HG03558 (cell line): ENCODE measurements around the gene KIF25.
"Not testable (repeated sequence)": the region's sequence is repeated elsewhere in the genome, so short reads cannot be mapped to it uniquely, and the experiment has no call there.

Experiments used
- ATAC-seq: cut with Tn5 transposase; IDR thresholded peaks from one replicate; pipeline ENCODE4 v1.9.1; 2021; ENCODE audit warnings: moderate number of reproducible peaks; ENCODE audit not compliant: unreplicated experiment; ENCODE audit errors: extremely low read depth

The KIF25 gene

DNA sequence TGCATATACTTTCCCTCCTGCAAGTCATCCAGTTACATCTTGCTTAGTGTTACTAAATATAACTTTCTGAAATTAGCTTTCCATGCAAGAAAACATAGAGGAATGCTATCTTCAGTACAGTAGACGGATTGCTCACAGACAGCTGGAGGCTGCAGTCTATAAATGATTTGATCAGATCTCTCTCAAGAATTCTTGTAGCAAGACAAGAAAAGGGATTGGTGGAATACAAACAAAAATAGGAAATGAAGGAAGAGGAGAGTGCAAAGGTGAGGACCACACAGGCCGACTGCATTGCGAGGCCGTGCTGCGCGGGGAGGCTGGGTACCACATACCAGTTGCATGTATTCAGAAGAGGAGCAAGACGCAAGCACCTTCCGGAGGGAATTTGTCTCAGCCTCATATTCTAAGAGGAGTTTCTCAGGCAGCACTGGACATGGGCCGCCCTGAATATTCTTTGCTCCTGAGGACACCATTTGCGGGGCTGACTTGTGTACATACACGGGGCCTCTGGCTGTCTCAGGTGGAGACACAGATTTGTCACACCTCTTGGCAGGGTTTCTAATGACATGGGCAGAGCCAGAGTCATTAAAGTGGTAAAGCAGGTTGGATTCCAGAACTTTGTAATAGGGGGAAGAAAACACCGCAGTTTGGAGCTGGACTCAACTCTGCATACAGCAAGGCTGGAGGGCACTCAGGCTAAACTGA, 22.7 kb upstream of the KIF25 start:
- ATAC-seq = no peak

DNA sequence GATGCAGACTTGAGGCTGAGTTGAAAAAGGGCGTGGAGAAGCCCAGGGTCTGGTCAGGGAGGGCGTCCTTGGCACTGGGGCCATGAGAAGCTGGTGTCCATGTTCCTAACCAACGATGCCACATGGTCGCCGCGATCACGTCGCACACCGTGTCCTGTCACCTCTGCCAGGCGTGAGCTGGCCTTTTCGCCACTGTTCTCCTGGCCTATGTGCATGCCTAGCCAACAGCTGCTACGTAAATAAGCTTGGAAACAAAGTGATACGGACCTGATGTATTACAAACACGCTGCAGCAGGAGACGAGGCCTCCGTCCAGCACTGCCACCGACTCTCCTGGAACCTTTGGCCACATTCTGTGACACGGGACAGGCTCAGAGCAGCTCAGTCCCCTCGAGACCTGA, 22.0 kb upstream of the KIF25 start:
- no peak for ATAC-seq

DNA sequence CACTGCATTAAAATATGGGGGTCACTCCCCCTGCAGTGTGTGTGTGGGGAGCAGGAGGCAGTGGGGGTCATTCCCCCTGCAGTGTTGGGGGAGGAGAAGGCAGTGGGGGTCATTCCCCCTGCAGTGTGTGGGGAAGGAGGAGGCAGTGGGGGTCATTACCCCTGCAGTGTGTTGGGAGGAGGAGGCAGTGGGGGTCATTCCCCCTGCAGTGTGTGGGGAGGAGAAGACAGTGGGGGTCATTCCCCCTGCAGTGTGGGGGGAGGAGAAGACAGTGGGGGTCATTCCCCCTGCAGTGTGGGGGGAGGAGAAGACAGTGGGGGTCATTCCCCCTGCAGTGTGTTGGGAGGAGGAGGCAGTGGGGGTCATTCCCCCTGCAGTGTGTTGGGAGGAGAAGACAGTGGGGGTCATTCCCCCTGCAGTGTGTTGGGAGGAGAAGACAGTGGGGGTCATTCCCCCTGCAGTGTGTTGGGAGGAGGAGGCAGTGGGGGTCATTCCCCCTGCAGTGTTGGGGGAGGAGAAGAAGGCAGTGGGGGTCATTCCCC, 21.3 kb upstream of the KIF25 start:
- ATAC-seq = not testable (repeated sequence)

DNA sequence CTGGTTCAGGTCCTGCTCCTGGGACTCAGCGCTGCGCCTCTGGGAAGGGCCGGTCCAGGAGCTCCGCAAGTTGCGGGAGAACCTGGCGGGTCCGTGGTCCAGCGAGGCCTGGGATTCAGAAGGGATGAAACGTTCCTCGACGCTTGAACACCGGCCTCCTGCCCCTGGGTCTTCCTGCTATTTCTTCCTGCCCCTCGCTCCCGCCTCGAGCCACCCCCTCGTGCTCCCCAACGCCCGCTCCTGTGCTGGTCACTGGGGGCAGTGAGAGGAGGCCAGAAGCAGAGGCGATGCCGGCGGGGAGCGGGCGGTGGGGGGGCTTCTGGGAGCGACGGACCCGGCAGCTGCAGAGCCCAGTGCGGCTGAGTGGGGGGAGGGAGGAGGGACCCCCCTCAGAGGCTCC, 20.8 kb upstream of the KIF25 start:
- no peak for ATAC-seq

DNA sequence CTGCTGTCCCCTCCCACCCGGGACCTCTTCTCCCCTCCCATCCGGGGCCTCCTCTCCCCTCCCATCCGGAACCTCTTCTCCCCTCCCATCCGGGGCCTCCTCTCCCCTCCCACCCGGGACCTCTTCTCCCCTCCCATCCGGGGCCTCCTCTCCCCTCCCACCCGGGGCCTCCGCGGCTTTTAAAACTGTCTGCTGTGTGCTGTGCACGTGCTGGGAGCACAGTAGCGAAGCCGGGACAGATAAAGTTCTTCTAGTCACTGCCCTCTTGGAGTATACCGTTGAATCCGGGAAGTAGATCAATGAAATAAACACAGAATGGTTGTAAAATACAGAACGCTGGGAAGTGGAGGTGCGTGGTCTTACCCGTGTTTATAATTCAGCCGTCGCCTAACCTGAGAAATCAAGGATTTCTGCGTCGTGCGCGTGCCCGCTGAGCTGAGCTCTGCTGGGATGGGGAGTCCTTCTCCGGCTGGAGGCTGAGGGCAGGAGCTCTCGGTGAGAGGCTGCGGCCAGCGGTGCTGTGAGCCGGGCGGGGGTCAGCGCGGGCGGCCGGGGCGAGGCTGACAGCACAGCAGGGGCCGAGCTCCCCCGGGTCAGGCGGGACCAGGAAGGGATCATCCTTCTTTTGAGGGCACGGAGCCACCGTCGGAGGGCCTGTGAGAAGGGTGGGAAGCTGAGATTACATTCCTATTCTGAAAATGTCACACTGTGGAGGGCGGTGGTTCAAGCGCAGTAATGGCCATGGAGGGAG, 19.6 kb upstream of the KIF25 start:
- ATAC-seq = no peak

DNA sequence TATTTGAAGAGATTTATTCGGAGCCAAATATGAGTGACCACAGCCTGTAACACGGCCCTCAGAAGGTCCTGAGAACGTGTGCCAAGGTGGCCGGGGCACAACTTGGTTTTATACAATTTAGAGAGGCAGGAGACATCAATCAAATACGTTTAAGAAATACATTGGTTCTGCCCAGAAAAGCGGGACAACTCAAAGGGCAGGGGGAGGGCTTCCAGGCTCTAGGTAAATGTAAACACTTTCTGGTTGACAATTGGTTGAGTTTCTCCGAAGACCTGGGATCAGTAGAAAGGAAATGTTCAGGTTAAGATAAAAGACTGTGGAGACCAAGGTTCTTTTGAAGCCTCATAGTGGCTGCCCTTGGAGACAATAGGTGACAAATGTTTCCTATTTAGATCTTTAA, 18.9 kb upstream of the KIF25 start:
- no peak for ATAC-seq

DNA sequence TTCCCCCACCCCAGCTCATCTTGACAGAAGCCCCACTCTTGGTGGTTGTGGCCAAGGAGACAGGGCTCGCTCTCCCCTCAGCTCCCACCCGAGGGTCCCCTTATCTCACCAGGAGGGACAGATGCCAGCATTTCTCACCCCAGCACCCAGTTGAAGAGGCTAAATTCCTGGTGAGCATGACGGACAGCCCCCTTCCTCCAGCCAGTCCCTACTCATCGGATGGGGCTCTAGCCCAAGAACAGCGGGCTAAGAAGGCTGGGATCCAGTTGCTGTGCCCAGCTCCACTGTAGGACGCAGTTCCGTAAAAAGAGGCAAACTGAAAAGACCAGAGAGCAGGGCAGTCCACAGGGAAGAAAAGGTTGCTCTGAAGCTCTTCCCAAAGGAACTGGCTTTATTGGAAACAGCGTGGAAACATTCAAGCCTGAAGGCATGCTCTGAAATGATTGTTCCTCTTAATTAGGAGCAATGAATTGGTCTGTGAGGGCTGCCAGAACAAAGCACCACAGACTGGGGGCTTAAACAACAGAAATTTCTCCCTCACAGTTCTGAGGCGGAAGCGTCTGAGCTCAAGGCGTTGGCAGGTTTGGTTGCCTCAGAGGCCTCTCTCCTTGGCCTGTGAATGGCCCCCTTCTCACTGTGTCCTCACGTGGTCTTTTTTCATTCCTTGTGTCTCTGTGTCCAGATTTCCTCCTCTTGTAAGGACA, 17.9 kb upstream of the KIF25 start:
- no peak for ATAC-seq

DNA sequence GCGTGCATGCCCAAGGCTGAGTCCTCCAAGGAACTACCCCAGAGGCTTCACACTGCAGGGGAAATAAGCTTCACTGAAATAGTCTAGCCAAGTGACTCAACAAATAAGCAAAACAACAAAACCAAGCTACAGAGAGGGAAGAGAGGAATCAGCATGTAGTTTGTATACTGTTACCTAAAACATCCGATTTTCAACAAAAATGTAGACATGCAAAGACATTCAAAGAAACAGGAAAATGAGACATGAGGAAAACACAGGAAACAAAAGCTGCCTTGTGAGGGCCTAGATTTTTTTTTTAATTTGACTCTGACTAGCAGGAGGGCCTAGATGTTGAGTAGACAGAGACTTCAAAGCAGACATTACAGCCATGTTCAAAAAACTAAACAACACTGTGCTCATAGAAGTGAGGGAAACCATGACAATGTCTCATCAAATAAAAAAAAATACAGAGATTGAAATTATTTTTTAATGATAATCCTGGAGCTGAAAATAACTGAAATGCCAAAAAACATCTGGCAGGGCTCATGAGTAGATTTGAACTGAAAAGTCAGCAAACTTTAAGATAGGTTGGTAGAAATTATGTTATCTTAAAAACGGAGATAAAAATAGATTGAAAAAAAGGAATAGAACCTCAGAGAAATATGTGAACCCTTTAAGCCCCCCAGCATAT, 16.4 kb upstream of the KIF25 start:
- no peak for ATAC-seq

DNA sequence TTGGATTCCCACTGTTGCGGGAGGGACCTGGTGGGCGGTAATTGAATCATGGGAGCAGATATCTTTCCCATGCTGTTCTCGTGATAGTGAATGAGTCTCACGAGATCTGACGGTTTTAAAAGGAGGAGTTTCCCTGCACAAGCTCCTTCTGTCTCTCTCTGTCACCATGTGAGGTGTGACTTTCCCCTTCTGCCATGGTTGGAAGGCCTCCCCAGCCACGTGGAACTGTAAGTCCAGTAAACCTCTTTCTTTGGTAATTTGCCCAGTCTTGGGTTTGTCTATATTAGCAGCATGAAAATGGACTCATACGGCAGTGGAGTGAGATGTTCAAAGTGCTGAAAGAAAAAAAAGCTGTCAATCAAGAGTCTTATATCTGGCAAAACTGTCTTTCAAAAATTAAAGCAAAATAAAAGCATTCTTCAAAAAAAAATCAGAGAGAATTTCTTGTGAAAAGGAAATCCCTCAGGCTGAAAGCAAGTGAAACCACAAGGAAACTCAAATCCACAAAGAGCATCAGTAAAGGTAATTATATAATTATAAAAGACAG, 15.5 kb upstream of the KIF25 start:
- no peak for ATAC-seq

DNA sequence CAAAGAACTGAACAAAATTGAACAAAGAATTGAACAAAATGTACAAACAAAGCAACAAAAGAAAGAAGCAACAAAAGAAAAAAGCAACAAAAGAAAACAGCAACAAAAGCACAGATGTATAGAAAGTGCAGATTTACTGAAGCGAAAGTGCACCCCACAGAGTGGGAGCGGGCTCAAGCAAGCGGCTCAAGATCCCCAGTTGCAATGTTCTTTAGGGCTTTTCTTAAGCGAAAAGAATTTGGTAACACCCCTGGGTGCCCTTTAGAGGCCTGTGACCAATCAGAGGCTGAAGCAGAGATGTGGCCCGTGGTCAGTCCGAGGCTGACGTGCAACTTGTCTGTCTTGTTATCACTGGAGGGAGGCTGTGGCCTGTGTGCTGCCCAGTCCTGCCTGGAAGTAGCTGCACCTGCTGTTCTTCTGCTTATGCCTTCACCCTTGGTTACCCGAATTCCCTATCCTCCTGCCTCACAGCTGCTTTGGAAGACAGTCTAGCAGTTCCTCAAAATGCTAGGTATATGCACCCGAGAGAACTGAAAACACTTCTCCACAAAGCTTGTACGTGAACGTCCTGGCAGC, 13.2 kb upstream of the KIF25 start:
- no peak for ATAC-seq

DNA sequence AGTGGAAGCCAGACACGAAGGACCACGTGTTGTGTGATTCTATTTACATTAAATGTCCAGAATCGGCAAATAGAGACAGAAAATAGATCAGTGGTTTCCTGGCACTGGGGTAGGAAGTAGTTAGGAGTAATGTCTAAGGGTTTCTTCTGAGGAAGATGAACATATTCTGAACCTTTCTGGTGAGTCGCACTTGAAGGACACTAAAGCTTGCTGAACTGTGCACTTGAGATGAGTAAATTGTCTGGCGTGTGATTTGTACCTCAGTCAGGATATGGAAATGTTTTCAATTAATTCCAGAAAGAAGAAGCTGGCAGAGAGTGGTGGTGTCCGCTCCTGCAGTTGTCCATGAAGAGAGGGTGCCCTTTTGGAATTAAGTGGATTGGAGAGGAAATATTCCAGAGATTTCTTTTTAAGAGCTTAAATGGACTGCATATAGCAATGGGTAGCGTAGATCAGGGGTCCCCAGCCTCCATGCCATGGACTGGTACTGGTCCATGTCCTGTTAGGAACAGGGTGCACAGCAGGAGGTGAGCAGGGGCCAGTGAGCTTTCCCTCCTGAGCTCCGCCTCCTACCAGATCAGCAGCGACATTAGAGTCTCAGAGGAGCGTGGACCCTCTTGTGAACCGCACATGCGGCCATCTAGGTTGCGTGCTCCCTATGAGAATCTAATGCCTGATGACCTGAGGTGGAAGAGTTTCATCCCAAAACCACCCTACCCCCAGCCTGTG, 12.4 kb upstream of the KIF25 start:
- no peak for ATAC-seq

DNA sequence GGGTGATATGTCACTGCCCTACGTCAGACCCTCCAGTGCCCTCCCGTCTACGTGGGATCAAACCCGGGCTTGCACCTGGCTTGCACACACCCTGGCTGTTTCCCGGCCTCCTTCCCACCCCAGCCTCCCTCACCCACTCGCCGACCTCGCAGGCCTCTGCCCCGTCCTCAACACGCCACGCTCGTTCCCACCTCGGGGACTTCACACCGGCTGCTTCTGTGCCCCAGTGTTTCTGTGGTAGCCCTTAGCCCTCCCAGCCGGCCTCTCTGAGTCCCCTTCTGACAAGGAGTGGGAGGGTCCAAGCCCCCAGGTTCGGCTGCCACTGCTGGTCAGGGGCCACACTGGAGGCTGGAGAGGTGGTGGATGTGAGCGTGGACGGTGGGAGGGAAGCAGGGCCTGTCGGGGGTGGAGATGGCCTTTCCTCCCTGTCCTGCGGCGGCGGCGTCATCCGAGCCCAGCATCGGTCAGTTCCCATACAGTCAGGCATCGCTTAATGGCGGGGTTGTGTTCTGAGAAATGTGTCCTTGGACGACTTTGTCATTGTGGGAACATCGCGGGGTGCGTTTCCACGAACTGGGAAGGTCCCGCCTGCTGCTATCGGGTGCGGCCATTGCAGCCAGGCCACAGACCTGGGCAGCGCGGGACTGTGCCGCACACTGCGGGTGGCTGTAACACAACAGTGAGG, 11.4 kb upstream of the KIF25 start:
- ATAC-seq = no peak

DNA sequence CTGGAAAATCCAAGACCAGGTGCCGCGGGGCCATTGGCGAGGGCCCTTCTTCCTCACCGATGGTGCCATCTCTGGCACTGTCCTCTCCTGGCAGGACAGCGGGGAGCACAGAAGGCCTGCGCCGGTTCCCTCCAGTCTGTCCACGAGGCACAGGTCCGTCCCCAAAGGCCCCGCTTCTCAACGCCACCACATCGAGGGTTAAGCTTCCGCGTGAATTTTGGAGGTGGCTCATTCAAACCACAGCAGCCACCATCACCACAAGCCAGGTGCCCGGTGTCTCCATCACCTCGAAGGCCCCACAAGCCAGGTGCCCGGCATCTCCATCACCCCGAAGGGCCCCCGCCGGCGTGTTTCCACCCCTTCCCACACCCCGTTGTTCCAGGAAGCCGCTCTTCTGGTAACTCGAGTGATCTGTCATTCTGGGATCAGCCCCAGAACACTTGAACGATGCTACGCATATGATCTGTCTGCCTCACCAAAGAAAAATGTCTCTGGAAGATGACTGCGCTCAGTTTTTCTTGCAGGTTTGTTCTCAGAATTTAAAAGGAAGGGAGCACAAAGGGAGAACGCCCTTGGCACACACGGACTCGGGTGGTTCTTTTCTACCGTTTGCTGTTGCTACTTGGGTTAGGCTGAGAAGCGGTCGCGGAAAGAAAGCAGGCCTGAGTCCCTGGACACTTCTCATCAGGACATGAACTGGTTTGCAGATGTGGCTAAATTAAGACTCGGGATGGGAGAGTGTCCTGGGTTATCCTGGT, 9.9 kb upstream of the KIF25 start:
- ATAC-seq = no peak

DNA sequence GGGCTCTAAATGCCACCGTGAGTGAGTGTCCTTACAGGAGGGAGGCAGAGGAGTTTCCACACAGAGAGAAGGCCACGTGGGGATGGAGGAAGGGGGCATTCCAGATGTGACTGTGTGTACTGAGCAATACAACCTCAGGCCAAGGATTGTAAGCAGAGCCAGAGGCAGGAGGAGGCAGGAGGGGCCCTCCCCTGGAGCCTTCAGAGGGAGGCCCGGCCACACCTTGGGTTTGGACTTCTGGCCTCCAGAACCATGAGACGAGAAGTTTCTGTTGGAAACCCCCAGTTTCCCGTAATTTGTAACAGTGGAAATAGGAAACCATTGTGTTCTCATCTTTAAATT, 9.3 kb upstream of the KIF25 start:
- ATAC-seq = no peak

DNA sequence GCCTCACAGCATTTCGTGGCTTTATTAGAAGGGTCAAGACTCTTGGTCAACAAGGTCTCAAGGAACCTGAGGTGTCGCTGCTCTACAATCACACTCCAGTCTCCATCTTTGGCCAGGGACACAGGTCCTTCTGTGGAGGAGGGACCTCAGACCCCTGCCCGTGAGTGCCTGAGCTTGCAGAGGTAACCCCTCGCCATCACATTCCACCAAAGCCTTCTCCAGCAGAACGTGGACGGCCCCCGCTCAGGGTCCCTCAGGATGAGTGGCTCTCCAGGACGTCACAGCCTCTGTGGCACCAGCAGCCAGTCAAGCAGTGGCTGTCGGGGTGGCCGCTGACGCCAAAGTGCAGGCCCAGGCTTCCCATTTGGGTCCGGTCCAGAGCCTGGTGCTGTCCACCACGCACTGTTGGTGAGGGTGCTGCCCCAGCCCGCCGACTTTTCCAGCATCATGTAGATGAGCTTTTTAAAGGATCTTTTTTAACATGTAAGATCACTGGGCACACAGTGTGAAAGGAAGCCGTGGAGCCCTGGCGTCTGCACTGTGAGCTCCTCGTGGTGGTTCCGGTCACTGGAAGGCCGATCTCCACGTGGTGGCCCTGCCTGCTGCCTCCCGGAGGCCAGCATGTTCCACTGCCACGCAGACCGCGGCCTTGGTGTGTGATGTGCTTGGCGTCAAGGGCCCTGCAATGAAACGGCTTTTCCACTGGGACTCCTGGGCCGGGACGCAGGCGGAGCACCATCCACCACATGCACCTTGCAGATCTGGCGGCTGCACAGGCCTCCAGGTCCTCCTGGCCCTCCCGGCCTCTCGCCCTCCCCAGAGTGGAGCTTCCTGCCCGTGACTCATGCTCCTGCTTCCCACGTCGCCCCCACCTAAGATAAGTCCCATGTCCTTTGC, 8.3 kb upstream of the KIF25 start:
- no peak for ATAC-seq

DNA sequence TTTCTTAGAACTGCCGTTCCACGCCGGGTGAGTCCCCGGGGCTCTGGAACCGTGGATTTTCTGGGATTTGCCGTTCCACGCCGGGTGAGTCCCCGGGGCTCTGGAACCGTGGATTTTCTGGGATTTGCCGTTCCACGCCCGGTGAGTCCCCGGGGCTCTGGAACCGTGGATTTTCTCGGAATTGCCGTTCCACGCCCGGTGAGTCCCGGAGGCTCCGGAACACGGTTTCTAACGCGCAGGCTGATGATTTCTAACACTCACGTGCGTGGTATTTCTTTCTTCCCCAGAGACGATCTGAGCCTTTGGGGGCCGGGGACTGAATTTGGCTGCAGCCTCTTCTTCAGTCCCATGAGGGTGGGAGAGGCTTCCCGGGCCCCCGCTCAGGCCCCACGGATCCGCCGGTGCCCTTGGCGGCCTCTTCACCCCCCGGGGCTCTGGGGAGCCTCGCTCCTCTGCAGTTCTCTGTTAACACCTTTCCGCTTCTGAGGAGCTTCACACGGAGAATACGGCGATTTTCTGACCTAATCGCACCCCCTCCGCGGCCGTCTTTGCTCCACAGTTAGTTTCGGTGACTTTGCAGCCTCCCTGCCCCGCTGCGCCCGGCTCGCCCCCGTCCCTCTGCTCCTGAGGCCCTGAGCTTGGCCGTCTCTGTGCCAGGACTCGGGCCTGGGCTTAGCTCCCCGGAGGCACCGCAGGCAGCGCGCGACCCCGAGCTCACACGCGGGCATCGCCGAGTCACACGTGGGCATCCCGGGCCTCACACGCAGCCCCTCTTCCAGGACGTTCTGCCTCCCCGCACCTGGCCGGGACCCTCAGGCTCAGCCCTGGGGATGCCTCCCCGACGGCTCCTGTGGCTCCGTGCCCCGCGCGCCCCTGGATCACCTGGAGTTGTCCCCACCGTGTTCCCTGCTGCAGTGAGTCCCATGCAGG, 7.2 kb upstream of the KIF25 start:
- ATAC-seq = no peak
